RKO (cell line): ENCODE results near the gene CYP26B1.

Experiments used
- DNase-seq: peaks from one replicate; pipeline ENCODE4 v3.0.0-alpha.2; 2016; ENCODE audit warnings: low spot score

The CYP26B1 gene

GRCh38 chr2:72141032-72141645 lies 6.5 kb downstream of the CYP26B1 start:
- no peak for DNase-seq

DNA sequence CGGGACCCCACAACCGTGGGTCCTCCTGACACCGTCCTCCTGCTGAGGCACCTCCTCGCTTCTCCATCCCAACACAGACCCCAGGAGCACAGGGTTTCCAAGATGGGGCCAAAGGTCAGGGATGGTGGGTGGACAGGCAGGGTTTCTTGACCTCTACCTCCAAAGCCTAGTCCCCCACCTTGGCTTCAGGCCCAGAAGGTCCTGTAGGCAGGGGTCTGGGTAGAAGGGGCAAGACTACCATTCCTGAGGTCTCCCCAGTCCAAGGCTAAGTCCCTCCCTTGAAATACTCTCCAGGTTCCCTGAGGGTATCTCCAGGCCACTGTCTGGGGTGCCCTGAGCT lies 7.1 kb downstream of the CYP26B1 start:
- no peak for DNase-seq

DNA sequence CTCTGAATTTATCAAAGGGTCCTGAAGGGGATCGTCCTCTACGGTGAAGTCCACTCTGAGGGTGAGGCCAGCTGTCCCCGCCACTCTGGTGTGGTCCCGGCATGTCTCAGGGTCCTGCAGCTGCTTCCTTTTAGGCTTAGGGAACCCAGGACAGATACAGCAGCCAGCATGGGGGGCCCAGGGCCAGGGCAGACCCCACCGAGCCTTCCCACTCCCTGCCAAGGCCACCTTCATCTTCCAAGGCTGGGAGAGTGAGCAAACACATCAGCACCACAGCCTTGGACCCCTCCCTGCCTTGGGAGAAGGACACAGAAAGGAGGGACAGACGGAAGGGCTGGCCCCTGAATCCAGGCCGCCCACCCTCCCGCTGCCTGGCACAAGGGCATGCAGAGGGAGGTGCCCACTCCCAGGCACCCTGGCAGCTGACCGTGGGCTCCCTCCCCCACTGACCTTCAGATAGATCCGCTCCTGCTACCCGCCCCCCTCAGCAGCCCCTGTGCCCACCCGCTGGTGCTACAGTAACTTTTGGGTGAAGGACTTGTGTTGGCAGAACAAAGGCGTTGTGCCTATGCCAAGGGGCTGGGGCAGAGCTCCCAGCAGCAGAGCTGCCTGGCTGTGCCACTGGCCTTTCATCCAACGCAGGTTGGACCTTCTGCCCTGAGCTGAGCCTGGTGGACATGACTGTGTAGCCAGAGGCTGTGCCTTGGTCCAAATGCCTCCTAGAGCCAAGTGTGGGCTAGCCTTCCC lies 7.6 kb downstream of the CYP26B1 start:
- DNase-seq, result no peak

- no peak for DNase-seq
These were observed 8.2 kb downstream of the CYP26B1 start for GRCh38 chr2:72139471-72139873.

DNA sequence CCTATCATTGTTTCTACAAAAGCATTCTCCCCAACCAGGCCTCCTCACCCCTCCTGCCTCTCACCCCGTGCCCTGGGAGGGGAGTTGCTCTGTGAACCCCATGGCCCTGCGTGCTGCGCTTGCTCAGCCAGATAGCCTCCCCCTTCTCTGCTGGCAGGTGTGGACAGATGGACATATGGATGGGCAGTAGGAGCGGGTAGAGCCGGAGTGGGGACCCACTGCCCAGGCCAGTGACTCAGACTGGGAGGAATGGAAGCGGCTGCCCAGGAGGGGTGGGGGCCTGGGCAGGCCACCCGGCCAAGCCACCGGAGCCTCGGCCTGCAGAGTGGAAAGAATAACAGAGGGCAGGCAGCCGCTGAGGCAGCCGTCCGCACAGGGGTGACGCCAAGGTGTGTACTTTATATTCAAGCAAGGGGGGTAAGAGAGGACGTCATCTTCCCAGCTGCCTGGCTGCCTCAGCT lies 8.7 kb downstream of the CYP26B1 start:
- no peak for DNase-seq

- no peak for DNase-seq
These were observed 9.4 kb downstream of the CYP26B1 start for GRCh38 chr2:72138011-72138881.

- no peak for DNase-seq
These were observed 10.1 kb downstream of the CYP26B1 start for GRCh38 chr2:72137498-72138010.

DNA sequence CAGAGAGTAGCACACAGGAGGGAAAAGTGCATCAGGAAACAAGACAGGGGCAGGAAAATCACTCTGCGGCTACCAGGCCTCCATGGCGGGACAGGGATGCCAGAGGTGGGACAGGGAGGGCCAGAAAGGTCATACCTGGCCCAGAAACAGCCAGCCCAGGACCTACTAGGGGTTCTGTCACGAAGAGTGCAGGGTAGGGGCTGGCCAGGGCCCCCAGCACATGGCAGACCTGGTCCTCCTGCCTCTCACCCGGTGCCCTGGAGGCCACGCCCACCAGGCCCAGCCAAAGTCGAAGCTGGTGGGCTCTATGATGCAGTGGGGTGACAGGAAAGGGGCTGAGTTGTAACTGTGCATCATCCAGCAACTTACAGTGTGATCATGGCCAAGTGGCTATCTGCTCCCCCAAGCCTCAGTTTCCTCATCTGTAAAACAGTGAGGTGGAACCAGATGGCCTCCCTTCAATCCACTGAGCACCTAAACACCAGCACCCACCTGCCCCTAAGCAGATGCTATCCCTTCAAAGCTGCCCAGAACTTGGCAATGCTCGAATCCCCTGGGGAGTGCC lies 10.6 kb downstream of the CYP26B1 start:
- DNase-seq, result no peak

- no peak for DNase-seq
These were observed 11.3 kb downstream of the CYP26B1 start for GRCh38 chr2:72136331-72136730.

DNA sequence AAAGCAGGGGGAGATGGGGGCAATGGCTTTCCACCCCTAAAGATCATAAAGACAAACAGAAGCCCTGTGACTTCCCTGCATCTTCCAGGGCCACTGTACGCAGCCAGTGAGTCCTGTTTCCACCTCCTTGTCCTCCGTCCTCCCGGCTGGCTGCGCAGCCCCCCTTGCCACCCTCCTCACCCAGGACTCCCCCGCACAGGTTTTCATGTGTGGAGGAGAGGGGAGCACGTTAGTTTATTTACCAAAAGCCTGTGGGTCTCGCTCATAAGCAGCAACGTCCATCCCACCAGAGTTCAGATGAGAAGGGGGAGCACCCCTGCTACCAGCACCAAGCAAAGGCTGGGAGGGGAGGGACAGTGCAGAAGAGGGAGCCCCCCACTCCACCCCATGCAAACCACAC lies 11.7 kb downstream of the CYP26B1 start:
- no peak for DNase-seq

DNA sequence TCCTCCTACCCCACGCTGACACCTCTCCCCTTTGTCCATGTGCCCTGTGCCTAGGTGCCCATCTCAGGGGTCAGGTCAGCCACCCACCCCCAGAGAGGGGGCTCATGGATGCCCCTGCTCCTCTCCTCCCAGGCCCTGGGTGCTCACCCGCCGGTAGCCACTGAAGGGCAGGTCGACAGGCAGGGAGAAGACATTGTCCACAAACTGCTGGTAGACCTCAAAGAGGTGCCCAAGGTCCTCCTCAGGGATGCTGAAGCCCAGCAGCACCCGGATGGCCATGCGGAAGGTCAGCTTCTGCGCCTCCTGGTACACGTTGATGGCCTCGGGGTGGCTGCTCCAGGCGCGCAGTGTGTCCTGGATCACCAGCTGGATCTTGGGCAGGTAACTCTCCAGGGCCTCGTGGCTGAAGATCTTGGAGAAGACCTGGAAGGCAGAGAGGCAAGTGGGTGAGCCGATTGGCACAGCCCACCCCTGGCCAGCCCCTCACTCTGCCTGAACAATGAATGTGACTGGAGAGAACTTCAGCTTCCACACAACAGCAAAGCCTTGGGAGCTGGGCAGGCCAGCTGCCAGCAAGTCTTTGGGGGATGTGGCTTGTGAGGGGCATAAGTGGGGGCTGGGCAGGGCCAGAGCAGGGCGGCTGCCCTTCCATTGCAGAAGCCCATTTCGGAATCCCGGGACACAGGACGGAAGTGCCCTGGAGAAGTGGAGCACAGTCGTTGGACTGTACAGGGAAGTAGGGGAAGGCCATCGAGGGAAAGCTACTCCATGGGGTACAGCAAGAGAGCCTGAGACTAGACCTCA lies 12.5 kb downstream of the CYP26B1 start:
- DNase-seq, result no peak

DNA sequence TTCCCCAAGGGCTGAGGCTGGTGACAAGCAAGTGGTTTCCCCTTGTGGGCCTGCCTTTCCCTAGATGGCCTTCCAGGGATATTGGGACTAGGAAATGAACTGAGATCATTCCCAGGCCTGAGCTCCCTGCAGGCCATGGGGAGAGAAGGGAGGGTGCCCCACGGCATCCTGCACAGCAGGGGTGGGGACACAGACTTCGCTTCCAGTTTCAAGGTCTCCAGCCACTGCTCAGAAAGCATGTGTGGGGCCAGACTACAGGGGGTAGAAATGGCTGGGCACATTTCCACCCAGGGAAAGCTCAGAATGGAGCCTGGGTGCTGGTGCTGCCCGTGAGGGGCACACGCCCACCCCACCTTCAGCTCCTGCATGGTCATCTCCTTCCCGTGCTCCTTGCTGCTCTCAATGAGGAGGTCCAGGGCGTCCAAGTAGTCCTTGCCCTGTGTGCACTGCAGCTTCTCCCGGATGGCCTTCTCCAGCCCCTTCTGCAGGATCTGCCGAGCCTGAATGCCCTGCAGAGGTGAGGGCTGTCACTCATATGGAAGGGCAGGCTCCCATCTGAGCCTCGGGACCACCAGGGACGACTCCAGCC lies 13.2 kb downstream of the CYP26B1 start:
- DNase-seq, result no peak

DNA sequence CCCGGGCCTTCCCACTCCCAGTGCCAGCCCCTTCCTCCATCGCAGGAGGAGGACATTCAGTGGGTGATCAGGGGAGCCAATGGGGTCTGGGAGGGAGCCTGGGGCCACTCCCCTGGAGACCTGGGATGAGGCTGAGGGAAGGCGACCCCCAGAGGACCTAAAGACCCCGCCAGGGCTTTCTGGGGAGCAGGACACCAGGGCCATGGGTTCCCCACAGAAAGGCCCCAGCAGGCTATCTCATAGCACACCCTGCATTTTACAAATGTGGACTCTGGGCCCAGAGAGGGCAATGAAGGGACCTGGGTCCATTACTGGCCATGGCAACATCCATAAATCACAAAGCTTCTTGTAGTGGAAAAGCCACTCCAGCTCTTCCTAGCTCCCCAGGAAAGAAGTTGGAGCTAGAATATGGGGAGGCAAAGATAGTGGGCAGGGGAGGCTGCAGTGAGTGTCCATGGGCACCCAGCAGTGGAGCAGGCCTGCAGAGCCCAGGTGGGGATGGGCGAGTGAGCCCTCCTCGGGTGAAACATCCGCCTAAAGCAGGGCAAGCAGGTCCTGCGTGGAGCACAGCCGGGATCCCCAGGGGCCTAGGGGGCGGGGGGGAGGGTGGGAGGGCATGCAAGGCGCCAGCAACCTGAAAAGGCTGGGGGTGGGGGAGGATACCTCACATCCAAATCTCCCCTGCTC lies 13.8 kb downstream of the CYP26B1 start:
- no peak for DNase-seq

- no peak for DNase-seq
These were observed 14.5 kb downstream of the CYP26B1 start for GRCh38 chr2:72132981-72133720.

GRCh38 chr2:72131916-72132841 lies 15.5 kb downstream of the CYP26B1 start:
- DNase-seq, result no peak

GRCh38 chr2:72131371-72131891 lies 16.2 kb downstream of the CYP26B1 start:
- DNase-seq, result no peak

DNA sequence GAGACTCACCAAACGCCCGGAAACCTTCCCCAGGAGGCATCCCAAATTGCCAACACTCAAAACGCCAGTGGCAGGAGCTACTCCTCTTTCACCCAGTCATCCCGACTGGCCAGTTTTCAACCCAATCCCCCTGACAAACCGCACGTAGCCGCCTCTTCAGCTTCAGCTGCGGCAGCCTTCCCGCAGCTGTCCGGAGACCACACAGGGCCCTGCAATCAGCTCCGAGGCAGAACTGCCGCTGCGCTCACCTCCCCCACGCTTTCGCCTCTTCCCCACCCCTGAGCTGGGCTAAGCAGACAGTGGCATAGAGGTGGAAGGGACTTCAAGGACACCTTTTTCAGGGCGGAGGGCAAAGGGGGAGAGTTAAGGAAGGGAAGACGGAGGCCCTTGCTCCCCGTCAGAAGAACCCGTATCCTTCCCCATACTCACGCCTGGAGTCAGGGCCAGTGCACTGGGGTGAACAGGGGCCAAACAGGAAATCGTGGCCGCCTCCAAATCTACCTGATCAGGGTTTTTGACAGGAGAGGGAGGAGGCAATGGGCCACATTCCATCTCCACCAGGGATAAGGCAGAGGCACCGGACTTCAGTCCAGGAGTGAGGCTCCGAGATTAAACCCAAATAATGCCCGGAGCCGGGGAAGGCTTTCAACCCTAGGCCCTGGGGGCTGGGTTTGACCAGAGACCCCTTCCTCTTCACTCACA lies 16.9 kb downstream of the CYP26B1 start:
- DNase-seq, result no peak
